ENCODE data around the gene TMEM258. TPM values are rescaled to one million over a fixed set of nuclear protein-coding genes. Genes with fewer than 3 reads are reported as not detected.

TMEM258 gene
- polyA plus RNA-seq, 2 donors = 90.3 to 142 TPM

DNA sequence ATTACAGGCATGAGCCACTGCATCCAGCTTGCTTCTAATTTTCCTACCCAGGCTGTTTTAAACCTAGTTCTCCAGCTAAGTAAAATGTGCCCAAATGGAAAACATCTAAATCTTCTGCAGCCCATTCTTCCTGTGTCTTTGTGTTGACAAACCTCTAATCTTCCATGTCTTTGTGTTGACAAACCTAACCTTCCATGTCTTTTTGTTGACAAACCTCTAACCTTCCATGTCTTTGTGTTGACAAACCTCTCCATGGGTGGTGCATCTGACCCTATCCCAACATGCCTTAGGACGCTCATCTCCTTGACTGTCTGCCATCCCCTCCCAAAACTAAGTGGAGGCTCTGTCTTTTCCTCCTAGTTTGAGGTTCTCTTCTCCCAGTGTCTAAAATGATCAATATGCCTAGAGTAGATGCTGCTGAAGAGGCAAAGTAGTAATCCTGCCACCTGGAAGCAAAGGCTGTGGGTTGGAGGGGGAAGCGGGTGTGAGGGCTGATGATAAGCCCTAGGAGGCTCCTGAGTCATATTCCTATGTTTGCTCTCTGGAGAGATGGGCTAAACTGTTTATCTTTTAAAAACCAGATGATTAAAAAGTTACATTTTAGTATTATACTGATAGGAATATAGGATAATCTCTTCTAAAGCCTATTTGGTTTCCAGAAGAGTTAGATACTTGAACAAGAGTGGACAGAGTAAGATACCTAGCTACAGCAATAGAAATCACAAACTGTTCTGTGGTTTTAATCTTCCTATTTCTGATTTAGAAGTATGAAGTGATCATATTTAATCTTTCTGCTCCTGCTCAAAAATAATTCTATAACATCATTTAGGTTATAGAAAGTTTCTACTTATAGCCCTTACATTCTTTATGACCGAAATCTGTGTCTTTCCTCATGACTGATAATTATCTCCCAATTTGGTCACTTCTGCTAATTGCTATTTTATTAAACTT, 8.2 kb upstream of the TMEM258 start:
- Histone ChIP-seq H3K36me3 (ENCODE audit: control insufficient read depth in 2 of 2, insufficient read depth in 2 of 2, low read length in 1 of 2) (peaks cover 2 to 13% of the 10 kb centered on the region in 2 donors), H3K27me3 (ENCODE audit: control insufficient read depth in 1 of 2, insufficient read depth in 2 of 2, low read length in 2 of 2) (no peaks in the 10 kb centered on the region), H3K9me3 (ENCODE audit: control insufficient read depth in 2 of 2, insufficient read depth in 1 of 2, low read depth in 1 of 2, low read length in 1 of 2) (no peaks in the 10 kb centered on the region), H3K27ac (ENCODE audit: low read depth in 2 of 2, low read length in 1 of 2) (no peak overlapping the region), H3K4me3 (ENCODE audit: low read depth in 1 of 2, low read length in 2 of 2) (no peak overlapping the region), H3K4me1 (ENCODE audit: control insufficient read depth in 2 of 2, insufficient read depth in 2 of 2, low read length in 1 of 2) (no peaks in the 10 kb centered on the region)
- 84 to 87% methylated on average over 3 of the region's 3 CpGs for WGBS, 2 donors

GRCh38 chr11:61799665-61800284, 7.4 kb upstream of the TMEM258 start:
- H3K27me3 ChIP-seq (ENCODE audit: control insufficient read depth in 1 of 2, insufficient read depth in 2 of 2, low read length in 2 of 2) = no peaks in the 10 kb centered on the region
- 93 to 100% methylated on average over 2 of the region's 2 CpGs for WGBS, 2 donors
- no peaks in the 10 kb centered on the region for H3K9me3 ChIP-seq (ENCODE audit: control insufficient read depth in 2 of 2, insufficient read depth in 1 of 2, low read depth in 1 of 2, low read length in 1 of 2)
- no peaks in the 10 kb centered on the region for H3K4me1 ChIP-seq (ENCODE audit: control insufficient read depth in 2 of 2, insufficient read depth in 2 of 2, low read length in 1 of 2)
- peaks cover 3 to 13% of the 10 kb centered on the region in 2 donors for H3K36me3 ChIP-seq (ENCODE audit: control insufficient read depth in 2 of 2, insufficient read depth in 2 of 2, low read length in 1 of 2)
- H3K4me3 ChIP-seq (ENCODE audit: low read depth in 1 of 2, low read length in 2 of 2) = no peak overlapping the region
- H3K27ac ChIP-seq (ENCODE audit: low read depth in 2 of 2, low read length in 1 of 2) = no peak overlapping the region

DNA sequence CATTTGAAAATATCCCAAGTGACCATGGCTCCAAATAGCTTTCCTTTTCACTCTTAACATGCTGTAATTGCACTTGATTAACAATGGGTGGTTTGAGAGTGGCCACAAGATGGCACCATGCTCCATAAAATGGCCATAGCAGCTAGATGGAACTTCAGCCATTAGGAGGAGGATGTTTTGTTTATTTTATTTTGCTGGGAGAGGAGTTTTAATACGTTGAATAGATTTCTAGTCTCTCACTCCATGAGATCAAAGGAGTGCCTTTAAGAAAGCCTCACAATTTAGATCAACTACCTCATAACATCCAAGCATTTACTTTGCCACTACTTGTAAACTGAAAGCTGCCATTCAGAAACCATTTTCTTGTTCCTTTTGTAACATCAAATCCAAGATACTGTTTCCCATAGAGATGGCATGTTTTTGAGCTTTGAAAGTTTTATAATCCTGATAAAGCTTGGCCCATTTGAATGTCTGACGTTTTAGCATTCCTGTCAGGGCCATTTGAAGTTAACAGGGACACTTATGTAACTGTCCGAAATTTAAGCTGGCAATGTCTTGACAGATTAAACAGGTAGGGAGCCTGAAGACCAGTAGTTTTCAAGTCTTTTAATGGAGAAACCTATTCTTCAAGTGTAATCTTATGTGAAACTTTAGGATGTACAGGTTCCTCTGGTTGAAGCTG, 5.0 kb upstream of the TMEM258 start:
- H3K4me3 ChIP-seq (ENCODE audit: low read depth in 1 of 2, low read length in 2 of 2) = no peak overlapping the region
- 36 to 41% methylated on average over 3 of the region's 3 CpGs for WGBS, 2 donors

DNA sequence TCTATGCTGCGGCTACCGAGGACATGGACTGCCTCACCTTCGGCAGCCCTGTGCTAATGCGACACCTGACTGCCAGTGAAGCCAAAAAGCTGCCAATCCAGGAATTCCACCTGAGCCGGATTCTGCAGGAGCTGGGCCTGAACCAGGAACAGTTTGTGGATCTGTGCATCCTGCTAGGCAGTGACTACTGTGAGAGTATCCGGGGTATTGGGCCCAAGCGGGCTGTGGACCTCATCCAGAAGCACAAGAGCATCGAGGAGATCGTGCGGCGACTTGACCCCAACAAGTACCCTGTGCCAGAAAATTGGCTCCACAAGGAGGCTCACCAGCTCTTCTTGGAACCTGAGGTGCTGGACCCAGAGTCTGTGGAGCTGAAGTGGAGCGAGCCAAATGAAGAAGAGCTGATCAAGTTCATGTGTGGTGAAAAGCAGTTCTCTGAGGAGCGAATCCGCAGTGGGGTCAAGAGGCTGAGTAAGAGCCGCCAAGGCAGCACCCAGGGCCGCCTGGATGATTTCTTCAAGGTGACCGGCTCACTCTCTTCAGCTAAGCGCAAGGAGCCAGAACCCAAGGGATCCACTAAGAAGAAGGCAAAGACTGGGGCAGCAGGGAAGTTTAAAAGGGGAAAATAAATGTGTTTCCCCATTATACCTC, 3.6 kb upstream of the TMEM258 start:
- Histone ChIP-seq H3K27ac (ENCODE audit: low read depth in 2 of 2, low read length in 1 of 2) (no peak overlapping the region), H3K27me3 (ENCODE audit: control insufficient read depth in 1 of 2, insufficient read depth in 2 of 2, low read length in 2 of 2) (no peaks in the 10 kb centered on the region), H3K4me1 (ENCODE audit: control insufficient read depth in 2 of 2, insufficient read depth in 2 of 2, low read length in 1 of 2) (no peaks in the 10 kb centered on the region), H3K4me3 (ENCODE audit: low read depth in 1 of 2, low read length in 2 of 2) (no peak overlapping the region), H3K36me3 (ENCODE audit: control insufficient read depth in 2 of 2, insufficient read depth in 2 of 2, low read length in 1 of 2) (peaks cover 3 to 8% of the 10 kb centered on the region in 2 donors), H3K9me3 (ENCODE audit: control insufficient read depth in 2 of 2, insufficient read depth in 1 of 2, low read depth in 1 of 2, low read length in 1 of 2) (no peaks in the 10 kb centered on the region)
- 90 to 91% methylated on average over 18 of the region's 18 CpGs for WGBS, 2 donors

More for the DNA sequence above, 5.0 kb upstream of the TMEM258 start:
- Histone ChIP-seq H3K9me3 (ENCODE audit: control insufficient read depth in 2 of 2, insufficient read depth in 1 of 2, low read depth in 1 of 2, low read length in 1 of 2) (no peaks in the 10 kb centered on the region), H3K27ac (ENCODE audit: low read depth in 2 of 2, low read length in 1 of 2) (no peak overlapping the region), H3K4me1 (ENCODE audit: control insufficient read depth in 2 of 2, insufficient read depth in 2 of 2, low read length in 1 of 2) (no peaks in the 10 kb centered on the region), H3K27me3 (ENCODE audit: control insufficient read depth in 1 of 2, insufficient read depth in 2 of 2, low read length in 2 of 2) (no peaks in the 10 kb centered on the region), H3K36me3 (ENCODE audit: control insufficient read depth in 2 of 2, insufficient read depth in 2 of 2, low read length in 1 of 2) (peaks cover 3 to 8% of the 10 kb centered on the region in 2 donors)

GRCh38 chr11:61795459-61795858, 3.1 kb upstream of the TMEM258 start:
- Histone ChIP-seq H3K27ac (ENCODE audit: low read depth in 2 of 2, low read length in 1 of 2) (no peak overlapping the region), H3K36me3 (ENCODE audit: control insufficient read depth in 2 of 2, insufficient read depth in 2 of 2, low read length in 1 of 2) (peaks cover 3 to 8% of the 10 kb centered on the region in 2 donors), H3K27me3 (ENCODE audit: control insufficient read depth in 1 of 2, insufficient read depth in 2 of 2, low read length in 2 of 2) (no peaks in the 10 kb centered on the region), H3K9me3 (ENCODE audit: control insufficient read depth in 2 of 2, insufficient read depth in 1 of 2, low read depth in 1 of 2, low read length in 1 of 2) (no peaks in the 10 kb centered on the region), H3K4me1 (ENCODE audit: control insufficient read depth in 2 of 2, insufficient read depth in 2 of 2, low read length in 1 of 2) (no peaks in the 10 kb centered on the region), H3K4me3 (ENCODE audit: low read depth in 1 of 2, low read length in 2 of 2) (no peak overlapping the region)
- WGBS, 2 donors = 81 to 85% methylated on average over 12 of the region's 12 CpGs

GRCh38 chr11:61794579-61794978, 2.2 kb upstream of the TMEM258 start:
- Histone ChIP-seq H3K27me3 (ENCODE audit: control insufficient read depth in 1 of 2, insufficient read depth in 2 of 2, low read length in 2 of 2) (no peaks in the 10 kb centered on the region), H3K4me1 (ENCODE audit: control insufficient read depth in 2 of 2, insufficient read depth in 2 of 2, low read length in 1 of 2) (no peaks in the 10 kb centered on the region), H3K36me3 (ENCODE audit: control insufficient read depth in 2 of 2, insufficient read depth in 2 of 2, low read length in 1 of 2) (peaks cover 9 to 17% of the 10 kb centered on the region in 2 donors), H3K4me3 (ENCODE audit: low read depth in 1 of 2, low read length in 2 of 2) (no peak overlapping the region), H3K9me3 (ENCODE audit: control insufficient read depth in 2 of 2, insufficient read depth in 1 of 2, low read depth in 1 of 2, low read length in 1 of 2) (no peaks in the 10 kb centered on the region), H3K27ac (ENCODE audit: low read depth in 2 of 2, low read length in 1 of 2) (no peak overlapping the region)
- 90 to 91% methylated on average over 4 of the region's 4 CpGs for WGBS, 2 donors

DNA sequence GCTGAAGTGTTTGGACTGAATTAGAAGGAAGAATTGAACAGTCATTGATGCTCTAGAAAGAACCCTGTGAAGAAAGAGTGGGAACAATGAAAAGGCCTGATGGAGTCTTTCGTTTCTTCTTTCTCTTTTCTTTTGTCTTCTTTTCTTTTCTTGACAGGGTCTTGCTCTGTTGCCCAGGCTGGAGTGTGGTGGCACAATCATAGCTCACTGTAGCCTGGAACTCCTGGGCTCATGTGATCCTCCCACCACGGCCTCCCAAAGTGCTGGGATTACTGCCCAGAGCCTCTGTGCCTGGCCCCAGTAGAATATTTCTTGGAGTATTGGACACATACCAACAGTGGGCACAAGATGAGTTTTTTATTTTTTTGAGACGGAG, 1.4 kb upstream of the TMEM258 start:
- peak overlapping the region in 1 of 2 donors; percentile 91 for H3K4me3 ChIP-seq (ENCODE audit: low read depth in 1 of 2, low read length in 2 of 2)
- no peaks in the 10 kb centered on the region for H3K27me3 ChIP-seq (ENCODE audit: control insufficient read depth in 1 of 2, insufficient read depth in 2 of 2, low read length in 2 of 2)
- H3K4me1 ChIP-seq (ENCODE audit: control insufficient read depth in 2 of 2, insufficient read depth in 2 of 2, low read length in 1 of 2) = no peaks in the 10 kb centered on the region
- H3K36me3 ChIP-seq (ENCODE audit: control insufficient read depth in 2 of 2, insufficient read depth in 2 of 2, low read length in 1 of 2) = peaks cover 13 to 22% of the 10 kb centered on the region in 2 donors
- WGBS, 2 donors = 49 to 53% methylated on average over 3 of the region's 3 CpGs
- no peaks in the 10 kb centered on the region for H3K9me3 ChIP-seq (ENCODE audit: control insufficient read depth in 2 of 2, insufficient read depth in 1 of 2, low read depth in 1 of 2, low read length in 1 of 2)
- no peak overlapping the region for H3K27ac ChIP-seq (ENCODE audit: low read depth in 2 of 2, low read length in 1 of 2)

DNA sequence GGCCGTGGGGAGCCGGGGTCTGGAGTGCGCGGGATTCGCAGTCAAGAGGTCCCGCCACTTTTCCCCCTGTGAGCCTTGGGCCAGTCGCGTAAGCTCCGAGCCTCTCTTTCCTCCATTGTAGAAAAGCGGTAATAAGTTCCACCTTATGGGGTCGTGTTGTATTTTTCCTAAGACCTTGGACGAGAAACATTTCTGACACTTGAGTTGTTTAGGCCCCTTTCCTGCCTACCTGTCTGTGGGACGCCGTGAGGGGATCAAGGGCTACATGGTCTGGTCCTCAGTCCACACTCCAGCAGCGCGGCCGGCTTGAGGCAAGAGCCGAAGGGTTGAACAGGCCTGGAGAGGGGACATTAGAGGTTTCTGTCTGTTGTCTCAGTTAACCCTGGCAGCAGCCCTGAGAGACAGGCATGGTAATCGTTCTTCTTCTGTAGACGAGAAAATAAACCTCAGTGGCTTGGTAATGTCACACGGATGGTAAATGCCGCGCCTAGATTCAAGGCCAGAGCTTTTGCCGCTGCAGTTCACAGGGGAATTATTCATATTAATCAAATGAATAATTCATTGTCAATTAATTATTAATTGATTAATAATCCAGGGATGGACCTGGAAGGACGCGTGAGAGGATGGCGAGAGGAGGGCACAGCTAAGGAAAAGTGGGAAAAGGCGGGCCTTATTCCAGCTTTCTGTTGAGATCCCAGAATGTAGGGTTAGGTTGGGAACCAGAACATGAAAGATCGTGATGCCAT, 857 bp upstream of the TMEM258 start:
- H3K4me3 ChIP-seq (ENCODE audit: low read depth in 1 of 2, low read length in 2 of 2) = peak overlapping the region; percentile 66 to 91
- WGBS, 2 donors = 2 to 3% methylated on average over 29 of the region's 29 CpGs
- peak overlapping the region; percentile 15 to 93 for H3K27ac ChIP-seq (ENCODE audit: low read depth in 2 of 2, low read length in 1 of 2)
- H3K4me1 ChIP-seq (ENCODE audit: control insufficient read depth in 2 of 2, insufficient read depth in 2 of 2, low read length in 1 of 2) = no peaks in the 10 kb centered on the region
- H3K27me3 ChIP-seq (ENCODE audit: control insufficient read depth in 1 of 2, insufficient read depth in 2 of 2, low read length in 2 of 2) = no peaks in the 10 kb centered on the region
- peaks cover 13 to 23% of the 10 kb centered on the region in 2 donors for H3K36me3 ChIP-seq (ENCODE audit: control insufficient read depth in 2 of 2, insufficient read depth in 2 of 2, low read length in 1 of 2)
- H3K9me3 ChIP-seq (ENCODE audit: control insufficient read depth in 2 of 2, insufficient read depth in 1 of 2, low read depth in 1 of 2, low read length in 1 of 2) = no peaks in the 10 kb centered on the region
